Suppressor macrophage treated with lipopolysaccharide for 1 hour (primary cell): ENCODE data around the gene PRKD2.
"Not testable (repeated sequence)": the region's sequence is repeated elsewhere in the genome, so short reads cannot be mapped to it uniquely, and the experiment has no call there.

Experiments used
- DNase-seq, 3 donors: peaks; one replicate each; pipeline ENCODE4 v3.0.0-alpha.2; 2020 to 2022

Gene PRKD2

DNA sequence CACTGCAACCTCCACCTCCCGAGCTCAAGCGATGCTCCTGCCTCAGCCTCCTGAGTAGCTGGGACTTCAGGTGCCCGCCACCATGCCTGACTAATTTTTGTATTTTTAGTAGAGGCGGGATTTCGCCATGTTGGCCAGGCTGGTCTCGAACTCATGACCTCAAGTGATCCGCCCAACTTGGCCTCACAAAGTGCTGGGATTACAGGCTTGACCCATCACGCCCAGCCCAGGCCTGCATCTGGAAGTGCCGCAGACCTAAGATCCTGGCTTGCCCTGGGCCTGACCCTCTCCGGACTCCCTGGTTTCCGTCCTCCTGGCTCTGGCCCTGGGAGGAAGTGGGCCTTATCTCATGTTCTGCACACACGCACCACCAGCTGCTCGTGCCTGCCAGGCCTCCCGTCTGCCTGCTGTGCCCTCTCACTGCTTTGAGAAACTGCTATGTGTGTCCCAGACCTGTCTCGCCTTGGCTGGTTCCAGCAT is 87.3 kb downstream of the PRKD2 start:
- peak in 1 of 3 donors; percentile 31 for DNase-seq

DNA sequence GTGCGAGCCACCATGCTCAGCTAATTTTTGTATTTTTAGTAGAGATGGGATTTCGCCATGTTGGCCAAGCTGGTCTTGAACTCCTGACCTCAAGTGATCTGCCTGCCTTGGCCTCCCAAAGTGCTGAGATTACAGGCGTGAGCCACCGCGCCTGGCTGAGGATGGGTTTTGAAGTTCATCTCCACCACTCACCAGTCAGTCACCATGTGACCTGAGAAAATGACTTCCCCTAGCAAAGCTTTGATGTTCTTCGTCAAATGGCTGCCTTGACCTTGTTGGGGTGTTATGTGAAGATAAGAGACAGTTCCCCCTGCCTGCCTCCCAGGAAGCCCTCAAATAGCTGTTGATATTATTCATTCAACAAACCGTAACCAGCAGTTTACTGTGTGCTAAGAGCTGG is 87.9 kb downstream of the PRKD2 start:
- DNase-seq, result not testable (repeated sequence)

DNA sequence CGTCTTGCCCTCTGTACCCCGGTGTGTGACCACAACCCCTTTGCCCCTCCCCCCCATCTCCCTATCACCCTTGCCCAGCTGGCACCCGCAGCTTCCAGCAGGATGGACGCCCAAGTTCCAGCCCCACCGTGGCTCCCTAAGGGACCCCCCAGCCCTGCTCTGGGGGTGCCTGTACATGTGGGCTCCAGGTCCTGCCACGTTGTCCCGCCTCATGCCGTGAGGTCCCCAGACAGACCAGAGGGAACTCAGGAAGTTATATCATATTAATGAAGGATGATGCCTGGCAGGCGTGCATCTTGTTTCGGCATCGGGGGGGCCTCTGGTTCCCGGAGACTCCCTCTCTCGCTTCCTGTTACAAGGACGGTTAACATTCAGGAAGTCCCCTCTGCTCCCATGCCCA is 90.5 kb downstream of the PRKD2 start:
- DNase-seq, result peak; percentile 61 to 69 (median 69)

DNA sequence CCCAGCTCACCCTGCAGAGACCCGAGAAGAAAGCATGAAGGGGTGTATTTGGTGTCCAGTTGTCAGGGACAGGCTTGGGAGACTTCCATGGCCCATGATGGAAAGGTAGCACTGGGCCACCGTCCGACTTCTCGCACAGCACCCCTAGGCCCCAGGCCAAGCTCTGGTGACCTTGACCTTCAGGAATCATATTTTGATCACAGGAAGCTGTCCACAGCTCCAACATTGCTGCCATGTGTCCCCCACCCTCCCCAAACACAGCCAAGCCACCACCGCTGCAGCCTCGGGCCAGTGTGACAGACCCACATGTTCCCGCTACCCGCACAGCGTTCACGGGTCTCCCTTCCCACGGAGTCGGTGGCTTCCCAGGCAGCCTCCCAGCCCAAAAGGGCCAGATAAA is 91.2 kb downstream of the PRKD2 start:
- no peak for DNase-seq

DNA sequence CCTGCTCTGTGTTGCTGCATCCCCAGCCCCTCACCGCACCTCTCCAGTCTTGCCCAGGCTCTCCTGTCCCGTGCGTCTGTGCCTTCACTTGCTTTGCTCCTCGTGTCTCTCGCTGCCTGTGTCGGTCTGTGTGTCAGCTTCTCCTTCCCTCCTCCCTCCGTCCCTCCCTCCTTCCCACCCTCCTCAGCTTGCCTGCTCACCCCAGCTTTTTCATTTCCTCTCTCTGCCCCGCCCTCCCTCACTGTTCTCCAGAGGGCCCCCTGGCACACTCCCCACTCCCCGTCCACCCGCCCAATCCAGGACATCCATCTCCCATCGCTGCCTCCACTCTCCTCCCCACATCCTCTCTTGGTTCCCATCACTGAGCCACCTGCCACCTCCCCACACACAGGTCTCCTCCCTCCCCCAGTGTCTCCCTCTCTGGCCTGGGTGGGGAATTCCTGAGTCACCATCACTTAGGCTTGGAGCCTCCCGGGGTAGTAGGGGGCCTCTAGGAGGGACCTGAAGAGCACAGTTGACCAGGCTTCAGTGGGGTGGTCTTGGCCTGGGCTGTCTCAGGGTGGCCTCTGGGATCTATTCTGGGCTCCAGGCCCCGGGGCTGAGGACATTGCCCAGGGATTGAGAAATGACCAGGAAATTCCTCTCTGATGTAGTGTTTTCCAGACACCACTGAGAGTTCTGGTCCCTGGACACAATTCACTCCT is 91.8 kb downstream of the PRKD2 start, which contains the start of gene PTGIR:
TSS of gene PTGIR (minus strand) at position 132 of the 704 bp plus-strand sequence. CDS start 864 bp downstream, outside the sequence.
- DNase-seq, result peak; percentile 77 to 86 (median 81)
